ENCODE results near the gene MAP2K4. TPM values are rescaled to one million over a fixed set of nuclear protein-coding genes. Genes with fewer than 3 reads are reported as not detected.

The MAP2K4 gene
- total and polyA plus RNA-seq, 2 of the 8 experiments (the other 6 are each of a cell fraction or from before 2014, with no cell fraction given) = 14.2 to 37.3 TPM

DNA sequence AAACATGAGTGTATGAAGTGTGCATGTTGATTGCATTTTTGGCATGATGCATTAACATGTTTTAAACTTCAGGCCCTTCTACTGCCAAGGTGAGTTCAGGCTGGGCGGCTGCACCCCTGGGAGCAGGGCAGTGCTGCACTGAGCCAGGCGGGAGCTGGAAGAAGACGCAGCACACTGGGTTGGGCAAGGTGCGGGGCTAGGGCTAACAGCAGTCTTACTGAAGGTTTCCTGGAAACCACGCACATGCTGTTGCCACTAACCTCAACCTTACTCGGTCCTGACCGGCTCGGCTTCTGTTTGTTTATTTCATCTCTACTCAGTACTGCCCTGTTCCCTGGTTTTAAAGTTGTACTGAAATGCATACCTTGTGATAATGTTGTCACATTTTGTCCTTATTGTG, 61.0 kb downstream of the MAP2K4 start:
- Histone ChIP-seq H2AK5ac (ENCODE audit: low read depth, low read length) (no peak overlapping the region), H3K4me2 (ENCODE audit: insufficient read depth in 1 of 2, low read depth in 2 of 2, low read length in 2 of 2) (no peak overlapping the region), H3K4ac (replicated peaks; ENCODE audit: insufficient read length, low read depth, low read length) (no peak overlapping the region), H3K9ac (replicated peaks in 1 of 4; ENCODE audit: extremely low read depth in 1 of 4, low read depth in 3 of 4, low read length in 3 of 4) (no peak overlapping the region), H3K36me3 (ENCODE audit: control insufficient read depth in 2 of 4, insufficient read depth in 4 of 4, low read length in 3 of 4) (no peaks in the 10 kb centered on the region; a peak in 1 of 8 replicates), H4K20me1 (replicated peaks in 1 of 2; ENCODE audit: control insufficient read depth in 1 of 2, insufficient read depth in 2 of 2, low read length in 2 of 2) (peaks cover 0 to 5% of the 10 kb centered on the region in 2 experiments), H2BK12ac (ENCODE audit: low read depth, low read length) (no peak overlapping the region), H3K79me2 (ENCODE audit: control insufficient read depth in 1 of 2, insufficient read depth in 2 of 2, low read length in 2 of 2) (peaks cover 0 to 19% of the 10 kb centered on the region in 2 experiments; a peak in 2 of 4 replicates), H3K56ac (replicated peaks; ENCODE audit: insufficient read length, low read depth, low read length) (no peak overlapping the region), H3K23ac (ENCODE audit: insufficient read length) (no peak overlapping the region), H3K18ac (ENCODE audit: extremely low read depth, low read length) (no peak overlapping the region), H3K4me1 (replicated peaks in 1 of 4; ENCODE audit: control insufficient read depth in 3 of 4, insufficient read depth in 4 of 4, low read length in 3 of 4) (no peaks in the 10 kb centered on the region; a peak in 1 of 7 replicates), H2BK15ac (ENCODE audit: low read length) (no peak overlapping the region), H2BK120ac (replicated peaks; ENCODE audit: low read depth, low read length) (no peak overlapping the region), H3K14ac (ENCODE audit: insufficient read length) (peak overlapping the region; percentile 42), H3K79me1 (ENCODE audit: low read depth, low read length) (no peaks in the 10 kb centered on the region), H2BK5ac (ENCODE audit: low read depth, low read length) (no peak overlapping the region), H2AFZ (ENCODE audit: low read length) (no peak overlapping the region), H2BK20ac (ENCODE audit: low read length) (no peak overlapping the region), H4K8ac (ENCODE audit: extremely low read depth, insufficient read depth, low read length) (peak overlapping the region; percentile 36; the same call in 1 of the 2 replicates), H3K9me3 (ENCODE audit: insufficient read depth in 2 of 2, low read depth in 1 of 2, low read length in 1 of 2) (no peaks in the 10 kb centered on the region), H3K27ac (ENCODE audit: low read depth, low read length) (no peak overlapping the region), H4K91ac (replicated peaks; ENCODE audit: insufficient read length, low read length) (no peak overlapping the region), H3K27me3 (replicated peaks in 1 of 4; ENCODE audit: control insufficient read depth in 3 of 4, extremely low read depth in 1 of 4, insufficient read depth in 3 of 4, low read length in 3 of 4) (no peaks in the 10 kb centered on the region), H4K5ac (ENCODE audit: insufficient read length, low read depth, low read length) (no peak overlapping the region), H3K4me3 (ENCODE audit: extremely low read depth in 1 of 4, insufficient read depth in 2 of 4, low read depth in 3 of 4, low read length in 4 of 4) (no peak overlapping the region), H3K23me2 (ENCODE audit: low read depth, low read length) (no peaks in the 10 kb centered on the region)
- 86% methylated on average over 8 of the region's 8 CpGs; no CpG with 5 or more reads in 1 of the 2 experiments for WGBS, 2 experiments (ENCODE audit: extremely low coverage in 1 of 2, insufficient coverage in 1 of 2, insufficient read length in 1 of 2, insufficient replicate concordance in 2 of 2, low coverage in 1 of 2, low lambda C conversion rate in 2 of 2, missing lambda C conversion rate in 1 of 2)
- no peak for DNase-seq (ENCODE audit: low read depth in 1 of 2, low spot score in 2 of 2)
- POLR2A ChIA-PET (ENCODE audit: partially characterized antibody) = interaction anchor here (0.7 to 0.8 kb wide), 2 partner anchors 61 to 865 kb away, joined by 3 read pairs; partner anchors contain the start of gene MAP2K4
- CTCF ChIA-PET (ENCODE audit: partially characterized antibody) = no interaction called here
- FAIRE-seq = no peak
- no peak for TF ChIP-seq BCL11A (IDR thresholded peaks at IDR 0.05; ENCODE audit: low read depth in 2 of 2, low read length in 2 of 2)
- TF ChIP-seq SIRT6 (IDR thresholded peaks at IDR 0.05; ENCODE audit: low read length) = no peak
- TF ChIP-seq RNF2 (IDR thresholded peaks at IDR 0.05; ENCODE audit: borderline replicate concordance, low read depth, low read length, missing control alignments, poor library complexity, severe bottlenecking) = no peak
- no peak for TF ChIP-seq EP300 (IDR thresholded peaks at IDR 0.05; ENCODE audit: borderline replicate concordance in 1 of 2, low read depth in 2 of 2, low read length in 2 of 2)
- TF ChIP-seq, protein P1, sequence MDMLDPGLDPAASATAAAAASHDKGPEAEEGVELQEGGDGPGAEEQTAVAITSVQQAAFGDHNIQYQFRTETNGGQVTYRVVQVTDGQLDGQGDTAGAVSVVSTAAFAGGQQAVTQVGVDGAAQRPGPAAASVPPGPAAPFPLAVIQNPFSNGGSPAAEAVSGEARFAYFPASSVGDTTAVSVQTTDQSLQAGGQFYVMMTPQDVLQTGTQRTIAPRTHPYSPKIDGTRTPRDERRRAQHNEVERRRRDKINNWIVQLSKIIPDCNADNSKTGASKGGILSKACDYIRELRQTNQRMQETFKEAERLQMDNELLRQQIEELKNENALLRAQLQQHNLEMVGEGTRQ (IDR thresholded peaks at IDR 0.05; ENCODE audit: low read length) = no peak
